Measurements from ENCODE around the gene CC2D1A.

Gene CC2D1A

DNA sequence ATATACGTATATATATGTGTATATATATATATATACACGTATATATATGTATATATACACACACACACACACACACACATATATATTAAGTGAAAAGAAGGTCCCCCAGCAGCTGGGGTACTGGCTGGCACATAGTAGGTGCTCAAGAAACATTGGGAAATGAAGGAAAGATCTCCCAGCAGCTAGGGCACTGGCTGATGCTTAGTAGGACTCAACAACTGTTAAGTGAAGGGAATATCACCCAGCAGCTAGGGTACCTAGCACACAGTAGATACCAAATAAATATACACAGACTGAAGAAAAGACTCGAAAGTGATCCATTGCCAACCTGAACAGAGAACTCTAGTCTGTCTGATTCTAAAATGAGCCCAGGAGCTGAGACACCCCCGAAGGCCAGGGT is 20.0 kb downstream of the CC2D1A start:
- no peak overlapping the region for H3K4me3 ChIP-seq (ENCODE audit: low read depth, low read length)
- DNase-seq (ENCODE audit: low read depth), result no peak
- TF ChIP-seq, protein P1, sequence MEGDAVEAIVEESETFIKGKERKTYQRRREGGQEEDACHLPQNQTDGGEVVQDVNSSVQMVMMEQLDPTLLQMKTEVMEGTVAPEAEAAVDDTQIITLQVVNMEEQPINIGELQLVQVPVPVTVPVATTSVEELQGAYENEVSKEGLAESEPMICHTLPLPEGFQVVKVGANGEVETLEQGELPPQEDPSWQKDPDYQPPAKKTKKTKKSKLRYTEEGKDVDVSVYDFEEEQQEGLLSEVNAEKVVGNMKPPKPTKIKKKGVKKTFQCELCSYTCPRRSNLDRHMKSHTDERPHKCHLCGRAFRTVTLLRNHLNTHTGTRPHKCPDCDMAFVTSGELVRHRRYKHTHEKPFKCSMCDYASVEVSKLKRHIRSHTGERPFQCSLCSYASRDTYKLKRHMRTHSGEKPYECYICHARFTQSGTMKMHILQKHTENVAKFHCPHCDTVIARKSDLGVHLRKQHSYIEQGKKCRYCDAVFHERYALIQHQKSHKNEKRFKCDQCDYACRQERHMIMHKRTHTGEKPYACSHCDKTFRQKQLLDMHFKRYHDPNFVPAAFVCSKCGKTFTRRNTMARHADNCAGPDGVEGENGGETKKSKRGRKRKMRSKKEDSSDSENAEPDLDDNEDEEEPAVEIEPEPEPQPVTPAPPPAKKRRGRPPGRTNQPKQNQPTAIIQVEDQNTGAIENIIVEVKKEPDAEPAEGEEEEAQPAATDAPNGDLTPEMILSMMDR (IDR thresholded peaks at IDR 0.05; ENCODE audit: insufficient read depth, low read depth, low read length, missing control alignments), result no peak

DNA sequence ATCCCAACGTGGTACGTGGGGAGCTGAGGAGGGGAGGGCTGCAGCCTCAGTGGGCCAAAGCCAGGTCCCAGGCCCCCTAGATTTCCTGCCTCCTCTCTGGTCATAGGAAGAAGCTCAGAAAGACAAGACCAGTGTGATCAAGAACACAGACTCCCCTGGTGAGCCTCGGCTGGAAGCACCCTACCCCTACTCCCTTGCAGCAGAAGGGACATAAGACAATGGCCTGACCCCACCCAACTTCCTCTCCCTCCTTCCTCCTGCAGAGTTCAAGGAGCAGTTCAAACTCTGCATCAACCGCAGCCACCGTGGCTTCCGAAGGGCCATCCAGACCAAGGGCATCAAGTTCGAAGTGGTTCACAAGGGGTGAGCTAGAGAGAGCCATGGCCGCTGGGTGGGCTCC is 20.7 kb downstream of the CC2D1A start:
- TF ChIP-seq, protein P1 (IDR thresholded peaks at IDR 0.05; ENCODE audit: insufficient read depth, low read depth, low read length, missing control alignments), result no peak
- no peak for DNase-seq (ENCODE audit: low read depth)
- no peak overlapping the region for H3K4me3 ChIP-seq (ENCODE audit: low read depth, low read length)

DNA sequence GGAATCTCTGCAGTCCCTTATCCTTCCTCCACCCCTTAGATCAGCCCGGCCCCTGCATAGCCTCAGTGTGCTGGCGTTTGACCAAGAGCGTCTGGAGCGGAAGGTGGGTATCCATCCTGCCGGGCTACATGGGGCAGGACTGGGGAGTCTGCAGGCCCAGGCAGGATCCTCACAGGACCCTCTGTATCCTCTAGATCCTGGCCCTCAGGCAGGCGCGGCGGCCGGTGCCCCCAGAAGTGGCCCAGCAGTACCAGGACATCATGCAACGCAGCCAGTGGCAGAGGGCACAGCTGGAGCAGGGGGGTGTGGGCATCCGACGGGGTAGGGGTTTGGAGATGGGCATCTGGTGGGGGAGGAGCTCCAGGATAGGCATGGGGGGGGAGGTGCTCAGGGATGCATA is 23.3 kb downstream of the CC2D1A start:
- no peak overlapping the region for H3K4me3 ChIP-seq (ENCODE audit: low read depth, low read length)
- no peak for DNase-seq (ENCODE audit: low read depth)
- TF ChIP-seq, protein P1 (IDR thresholded peaks at IDR 0.05; ENCODE audit: insufficient read depth, low read depth, low read length, missing control alignments), result no peak

DNA sequence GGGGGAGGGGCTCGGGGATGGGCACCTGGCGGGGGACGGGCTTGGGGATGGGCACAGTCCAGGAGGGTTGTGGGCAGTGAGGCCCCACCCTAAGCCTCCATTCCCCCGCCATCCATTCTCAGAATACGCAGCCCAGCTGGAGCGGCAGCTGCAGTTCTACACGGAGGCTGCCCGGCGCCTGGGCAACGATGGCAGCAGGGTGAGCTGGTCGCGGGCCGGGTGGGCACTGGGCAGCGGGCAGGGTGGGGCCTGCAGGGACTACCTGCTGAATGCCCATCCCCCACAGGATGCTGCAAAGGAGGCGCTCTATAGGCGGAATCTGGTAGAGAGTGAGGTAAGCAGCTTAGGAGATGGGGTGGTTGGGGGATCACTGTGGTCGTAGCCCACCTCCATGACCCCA is 24.0 kb downstream of the CC2D1A start:
- DNase-seq (ENCODE audit: low read depth), result no peak
- TF ChIP-seq, protein P1 (IDR thresholded peaks at IDR 0.05; ENCODE audit: insufficient read depth, low read depth, low read length, missing control alignments), result no peak
- H3K4me3 ChIP-seq (ENCODE audit: low read depth, low read length), result no peak overlapping the region

DNA sequence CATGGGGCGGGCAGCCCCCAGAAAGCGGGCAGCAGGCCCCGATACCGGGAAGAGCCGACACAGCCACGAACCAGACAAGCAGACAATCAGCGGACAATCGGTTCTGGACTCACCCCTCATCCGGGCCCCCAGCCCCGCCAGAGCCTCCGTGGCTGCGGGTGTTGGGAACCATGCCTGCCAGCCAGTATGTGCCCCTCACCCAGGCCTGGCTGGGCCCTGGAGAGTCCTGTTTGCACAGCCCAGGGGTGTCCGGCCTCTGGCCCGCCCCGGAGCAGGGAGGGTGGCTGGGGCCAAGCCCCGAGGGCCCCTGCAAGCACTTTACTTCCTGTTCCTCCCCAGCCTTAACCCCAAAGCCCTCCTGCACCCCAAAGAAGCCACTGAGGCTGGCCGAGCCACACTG is 24.4 kb downstream of the CC2D1A start:
- DNase-seq (ENCODE audit: low read depth), result no peak
- TF ChIP-seq, protein P1 (IDR thresholded peaks at IDR 0.05; ENCODE audit: insufficient read depth, low read depth, low read length, missing control alignments), result no peak
- H3K4me3 ChIP-seq (ENCODE audit: low read depth, low read length), result no peak overlapping the region

DNA sequence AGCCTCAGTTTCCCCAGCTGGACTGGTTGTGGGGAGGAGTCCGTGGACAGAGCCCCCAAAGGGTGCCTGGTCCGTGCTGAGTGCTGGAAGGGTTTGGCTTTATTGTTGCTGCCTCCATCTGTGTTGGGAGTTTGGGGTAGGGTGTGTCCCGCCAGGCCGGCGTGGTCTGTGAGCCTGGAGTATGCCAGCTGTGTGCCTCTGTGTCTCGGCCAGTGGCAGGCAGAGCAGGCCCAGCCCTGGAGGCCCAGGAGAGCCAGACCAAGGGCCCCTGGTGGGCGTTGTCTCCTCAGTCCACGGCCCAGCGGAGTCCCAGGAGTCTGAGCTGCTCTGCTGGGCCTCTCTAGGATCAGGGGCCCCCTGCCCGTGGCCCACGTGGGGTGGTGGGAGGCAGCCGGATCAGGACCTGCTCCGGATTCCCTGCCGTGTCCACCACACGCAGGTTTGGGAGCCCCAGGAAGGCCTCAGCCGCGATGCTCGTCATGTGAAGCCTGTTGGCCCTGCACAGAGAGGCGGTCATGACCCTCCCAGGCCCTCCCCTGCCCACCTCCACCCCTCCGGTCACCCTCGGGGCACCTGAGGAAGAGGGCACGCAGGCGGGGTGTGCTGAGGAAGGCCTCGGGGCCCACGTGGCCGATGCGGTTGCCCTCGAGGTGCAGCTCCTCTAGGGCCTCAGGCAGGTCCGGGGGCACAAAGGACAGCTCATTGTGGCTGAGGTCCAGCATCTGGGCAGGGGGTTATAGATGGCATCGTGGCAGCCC is 25.6 kb downstream of the CC2D1A start:
- no peak overlapping the region for H3K4me3 ChIP-seq (ENCODE audit: low read depth, low read length)
- TF ChIP-seq, protein P1 (IDR thresholded peaks at IDR 0.05; ENCODE audit: insufficient read depth, low read depth, low read length, missing control alignments), result no peak
- no peak for DNase-seq (ENCODE audit: low read depth)

DNA sequence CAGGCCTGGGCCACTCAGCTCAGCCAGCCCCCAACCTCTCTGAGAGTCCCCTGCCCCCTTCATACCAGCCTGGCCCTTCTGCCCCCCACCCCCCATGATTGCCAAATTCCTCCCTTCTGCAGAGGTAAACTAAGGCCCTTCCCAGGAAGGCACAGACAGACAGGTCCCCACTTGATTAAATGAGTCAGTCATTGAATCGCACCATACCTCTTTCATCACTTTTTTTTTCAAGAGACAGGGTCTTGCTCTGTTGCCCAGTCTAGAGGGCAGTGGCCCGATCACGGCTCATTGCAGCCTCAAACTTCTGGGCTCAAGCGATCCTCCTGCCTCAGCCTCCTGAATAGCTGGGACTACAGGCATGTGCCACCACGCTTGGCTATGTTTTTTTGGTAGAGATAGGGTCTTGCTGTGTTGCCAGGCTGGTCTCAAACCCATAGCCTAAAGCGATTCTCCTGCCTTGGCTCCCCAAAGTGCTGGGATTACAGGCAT is 26.2 kb downstream of the CC2D1A start:
- DNase-seq (ENCODE audit: low read depth), result no peak
- no peak overlapping the region for H3K4me3 ChIP-seq (ENCODE audit: low read depth, low read length)
- TF ChIP-seq, protein P1 (IDR thresholded peaks at IDR 0.05; ENCODE audit: insufficient read depth, low read depth, low read length, missing control alignments), result no peak

Measured in GM12865 (cell line).